Osteoblast (primary cell): ENCODE results near the gene SCMH1. TPM values are rescaled to one million over a fixed set of nuclear protein-coding genes. Genes with fewer than 3 reads are reported as not detected.

Experiments used
- DNase-seq: peaks from one replicate; pipeline ENCODE4 v3.0.0; 2011; ENCODE audit warnings: low spot score, mixed read lengths; ENCODE audit not compliant: insufficient read length; ENCODE audit errors: missing footprints
- H2AFZ ChIP-seq: 2 replicates; pipeline ENCODE4 v1.6.0; 2011; ENCODE audit warnings: mild to moderate bottlenecking, low read length
- H3K27ac ChIP-seq: 2 replicates; pipeline ENCODE4 v1.5.1; 2011; ENCODE audit warnings: mild to moderate bottlenecking, low read depth, low read length, moderate library complexity
- H3K27me3 ChIP-seq: 2 replicates; pipeline ENCODE4 v1.6.0; 2012; ENCODE audit warnings: mild to moderate bottlenecking, control low read depth, inconsistent platforms, low read length, moderate library complexity; ENCODE audit not compliant: insufficient read depth
- H3K36me3 ChIP-seq: 2 replicates; pipeline ENCODE4 v1.5.1; 2011; ENCODE audit warnings: mild to moderate bottlenecking, low read length, control low read depth, moderate library complexity; ENCODE audit not compliant: insufficient read depth
- H3K4me1 ChIP-seq: 2 replicates; pipeline ENCODE4 v1.5.1; 2011; ENCODE audit warnings: mild to moderate bottlenecking, low read length, control low read depth, moderate library complexity; ENCODE audit not compliant: insufficient read depth
- H3K4me2 ChIP-seq: 2 replicates; pipeline ENCODE4 v1.6.0; 2011; ENCODE audit warnings: mild to moderate bottlenecking, low read length; ENCODE audit not compliant: insufficient read depth
- H3K4me3 ChIP-seq: fragments of 200-600 bp; sonication (generic); 3 replicates; pipeline ENCODE4 v1.5.1; 2012; ENCODE audit warnings: mild to moderate bottlenecking, low read length, inconsistent platforms; ENCODE audit not compliant: insufficient read depth
- H3K79me2 ChIP-seq: 2 replicates; pipeline ENCODE4 v1.6.0; 2012; ENCODE audit warnings: mild to moderate bottlenecking, low read length, control low read depth, inconsistent platforms; ENCODE audit not compliant: insufficient read depth
- H3K9me3 ChIP-seq: 2 replicates; pipeline ENCODE4 v1.5.1; 2011; ENCODE audit warnings: low read depth, low read length, control low read depth
- H4K20me1 ChIP-seq: 2 replicates; pipeline ENCODE4 v1.6.0; 2012; ENCODE audit warnings: mild to moderate bottlenecking, low read length, control low read depth; ENCODE audit not compliant: insufficient read depth
- CTCF ChIP-seq: IDR thresholded peaks from 2 replicates; pipeline ENCODE4 v1.5.1; 2011; ENCODE audit warnings: mild to moderate bottlenecking, low read depth, low read length, moderate library complexity; ENCODE audit errors: extremely low read depth
- total RNA-seq: library from RNA; depleted of rRNA; stranded (reverse); fragments of >200 nt; gene quantifications from 2 replicates; pipeline ENCODE4 v1.2.3, GENCODE V29; 2012

The SCMH1 gene
- total RNA-seq, 1 donor = 33.7 TPM

- peak; percentile 87 for DNase-seq
- Histone ChIP-seq H2AFZ (peak overlapping the region; percentile 16), H3K4me3 (peak overlapping the region; percentile 23), H3K27me3 (no peaks in the 10 kb centered on the region), H3K9me3 (no peaks in the 10 kb centered on the region), H3K4me1 (peaks cover 27% of the 10 kb centered on the region), H3K4me2 (peak overlapping the region; percentile 68), H3K36me3 (peaks cover 8% of the 10 kb centered on the region), H4K20me1 (no peaks in the 10 kb centered on the region), H3K79me2 (no peaks in the 10 kb centered on the region), H3K27ac (peak overlapping the region; percentile 85)
- TF ChIP-seq CTCF = no peak
Observed at GRCh38 chr1:41109310-41110197, 132.6 kb downstream of the SCMH1 start.

- H3K27me3 ChIP-seq = no peaks in the 10 kb centered on the region
- H3K4me3 ChIP-seq = no peak overlapping the region
- TF ChIP-seq CTCF = no peak
- H3K4me1 ChIP-seq = peaks cover 27% of the 10 kb centered on the region
- peak overlapping the region; percentile 85 for H3K27ac ChIP-seq
- H4K20me1 ChIP-seq = no peaks in the 10 kb centered on the region
- H3K36me3 ChIP-seq = peaks cover 8% of the 10 kb centered on the region
- H3K79me2 ChIP-seq = no peaks in the 10 kb centered on the region
- DNase-seq = no peak
- no peaks in the 10 kb centered on the region for H3K9me3 ChIP-seq
- H2AFZ ChIP-seq = no peak overlapping the region
- peak overlapping the region; percentile 68 for H3K4me2 ChIP-seq
Observed at GRCh38 chr1:41108696-41109275, 133.3 kb downstream of the SCMH1 start.

- no peaks in the 10 kb centered on the region for H3K79me2 ChIP-seq
- no peaks in the 10 kb centered on the region for H3K27me3 ChIP-seq
- TF ChIP-seq CTCF = no peak
- H3K9me3 ChIP-seq = no peaks in the 10 kb centered on the region
- DNase-seq = no peak
- no peak overlapping the region for H3K4me3 ChIP-seq
- H3K36me3 ChIP-seq = peaks cover 3% of the 10 kb centered on the region
- no peak overlapping the region for H2AFZ ChIP-seq
- no peaks in the 10 kb centered on the region for H4K20me1 ChIP-seq
- no peak overlapping the region for H3K4me2 ChIP-seq
- H3K4me1 ChIP-seq = peaks cover 31% of the 10 kb centered on the region
- H3K27ac ChIP-seq = no peak overlapping the region
Observed at GRCh38 chr1:41103766-41104165, 138.3 kb downstream of the SCMH1 start.

GRCh38 chr1:41102653-41103052 lies 139.5 kb downstream of the SCMH1 start:
- H3K4me3 ChIP-seq = no peak overlapping the region

More at GRCh38 chr1:41102653-41103052, 139.5 kb downstream of the SCMH1 start:
- H4K20me1 ChIP-seq = no peaks in the 10 kb centered on the region
- TF ChIP-seq CTCF = no peak
- no peaks in the 10 kb centered on the region for H3K9me3 ChIP-seq
- H3K36me3 ChIP-seq = peaks cover 3% of the 10 kb centered on the region
- no peak for DNase-seq
- peaks cover 25% of the 10 kb centered on the region for H3K4me1 ChIP-seq
- no peaks in the 10 kb centered on the region for H3K27me3 ChIP-seq
- H3K4me2 ChIP-seq = peak overlapping the region; percentile 32
- H2AFZ ChIP-seq = no peak overlapping the region
- no peak overlapping the region for H3K27ac ChIP-seq
- H3K79me2 ChIP-seq = no peaks in the 10 kb centered on the region
